PC-9 (cell line): Measurements from ENCODE around the gene PDE4C.

Source experiments
- EZH2 ChIP-seq: fragments of 200-600 bp; sonication (generic); IDR thresholded peaks from 2 replicates; pipeline ENCODE4 v1.8.0; 2017; ENCODE audit warnings: antibody characterized with exemption, low read depth
- TF ChIP-seq, protein P1 (sequence below): fragments of 200-600 bp; sonication (generic); conservative IDR thresholded peaks from 2 replicates; pipeline ENCODE4 v1.6.1; 2017; ENCODE audit warnings: mixed run types, antibody characterized with exemption, mild to moderate bottlenecking, moderate library complexity

DNA sequence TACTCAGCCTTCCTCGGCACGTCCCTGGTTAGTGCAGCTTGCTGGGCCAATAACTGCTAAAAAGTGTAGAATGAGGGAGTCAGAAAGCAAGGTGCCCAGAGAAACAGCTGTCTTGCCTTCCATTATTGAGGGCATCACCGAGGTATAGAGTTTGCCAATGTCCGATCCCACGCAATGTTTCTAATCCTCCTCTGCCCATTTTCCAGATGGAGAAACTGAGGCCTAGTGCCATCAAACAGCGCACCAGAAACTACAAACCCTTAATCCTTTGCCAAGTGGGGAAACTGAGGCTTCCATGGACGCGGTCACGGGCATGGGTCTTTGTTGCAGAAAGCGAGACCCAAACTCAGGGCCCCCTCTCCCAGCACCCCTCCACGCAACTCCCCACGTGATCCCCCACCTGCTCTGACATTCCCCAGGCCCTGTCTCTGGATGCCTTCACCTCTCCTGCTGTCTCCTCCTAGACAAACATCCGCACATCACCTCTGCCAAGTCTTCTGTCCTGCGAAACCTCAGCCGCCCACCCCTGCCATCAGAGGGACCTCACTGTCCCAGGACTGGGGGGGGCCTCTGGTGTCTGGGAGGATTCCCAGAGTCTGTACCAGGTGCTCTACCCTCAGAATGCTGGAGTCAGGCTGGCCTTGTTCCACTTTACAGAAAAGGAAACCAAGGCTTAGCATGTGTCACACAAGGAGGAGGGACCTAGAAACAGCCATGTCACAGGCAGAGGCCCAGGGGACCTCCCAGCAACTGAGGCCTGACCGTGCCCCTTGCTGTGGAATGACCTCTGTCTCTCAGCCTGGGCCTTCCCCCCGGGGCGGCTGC is 930 bp upstream of the PDE4C start:
- TF ChIP-seq, protein P1, sequence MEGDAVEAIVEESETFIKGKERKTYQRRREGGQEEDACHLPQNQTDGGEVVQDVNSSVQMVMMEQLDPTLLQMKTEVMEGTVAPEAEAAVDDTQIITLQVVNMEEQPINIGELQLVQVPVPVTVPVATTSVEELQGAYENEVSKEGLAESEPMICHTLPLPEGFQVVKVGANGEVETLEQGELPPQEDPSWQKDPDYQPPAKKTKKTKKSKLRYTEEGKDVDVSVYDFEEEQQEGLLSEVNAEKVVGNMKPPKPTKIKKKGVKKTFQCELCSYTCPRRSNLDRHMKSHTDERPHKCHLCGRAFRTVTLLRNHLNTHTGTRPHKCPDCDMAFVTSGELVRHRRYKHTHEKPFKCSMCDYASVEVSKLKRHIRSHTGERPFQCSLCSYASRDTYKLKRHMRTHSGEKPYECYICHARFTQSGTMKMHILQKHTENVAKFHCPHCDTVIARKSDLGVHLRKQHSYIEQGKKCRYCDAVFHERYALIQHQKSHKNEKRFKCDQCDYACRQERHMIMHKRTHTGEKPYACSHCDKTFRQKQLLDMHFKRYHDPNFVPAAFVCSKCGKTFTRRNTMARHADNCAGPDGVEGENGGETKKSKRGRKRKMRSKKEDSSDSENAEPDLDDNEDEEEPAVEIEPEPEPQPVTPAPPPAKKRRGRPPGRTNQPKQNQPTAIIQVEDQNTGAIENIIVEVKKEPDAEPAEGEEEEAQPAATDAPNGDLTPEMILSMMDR = no peak
- TF ChIP-seq EZH2 = no peak
